Prostate gland (tissue), 2 donors: Measurements from ENCODE around the gene MCHR1.

ENCODE experiments used
- POLR2A ChIP-seq: fragments of 450-650 bp; IDR thresholded peaks from one replicate; pipeline ENCODE4 v1.6.1; 2016; ENCODE audit warnings: antibody characterized with exemption, mild to moderate bottlenecking
- POLR2AphosphoS5 ChIP-seq: sonication (generic); formaldehyde crosslinking; IDR thresholded peaks from one replicate; pipeline ENCODE4 v1.6.1; 2017; ENCODE audit warnings: antibody characterized with exemption
- TF ChIP-seq, protein P1 (sequence below), 4 experiments: fragments of 200-600 bp in 2 of 4; fragments of 450-650 bp in 2 of 4; sonication (generic) in 2 of 4; IDR thresholded peaks; 1 replicate in 3 of 4; 2 replicates in 1 of 4; pipeline ENCODE4 v1.5.1; 2016 to 2019; ENCODE audit warnings: antibody characterized with exemption in 4 of 4, mild to moderate bottlenecking in 2 of 4, moderate library complexity in 2 of 4

DNA sequence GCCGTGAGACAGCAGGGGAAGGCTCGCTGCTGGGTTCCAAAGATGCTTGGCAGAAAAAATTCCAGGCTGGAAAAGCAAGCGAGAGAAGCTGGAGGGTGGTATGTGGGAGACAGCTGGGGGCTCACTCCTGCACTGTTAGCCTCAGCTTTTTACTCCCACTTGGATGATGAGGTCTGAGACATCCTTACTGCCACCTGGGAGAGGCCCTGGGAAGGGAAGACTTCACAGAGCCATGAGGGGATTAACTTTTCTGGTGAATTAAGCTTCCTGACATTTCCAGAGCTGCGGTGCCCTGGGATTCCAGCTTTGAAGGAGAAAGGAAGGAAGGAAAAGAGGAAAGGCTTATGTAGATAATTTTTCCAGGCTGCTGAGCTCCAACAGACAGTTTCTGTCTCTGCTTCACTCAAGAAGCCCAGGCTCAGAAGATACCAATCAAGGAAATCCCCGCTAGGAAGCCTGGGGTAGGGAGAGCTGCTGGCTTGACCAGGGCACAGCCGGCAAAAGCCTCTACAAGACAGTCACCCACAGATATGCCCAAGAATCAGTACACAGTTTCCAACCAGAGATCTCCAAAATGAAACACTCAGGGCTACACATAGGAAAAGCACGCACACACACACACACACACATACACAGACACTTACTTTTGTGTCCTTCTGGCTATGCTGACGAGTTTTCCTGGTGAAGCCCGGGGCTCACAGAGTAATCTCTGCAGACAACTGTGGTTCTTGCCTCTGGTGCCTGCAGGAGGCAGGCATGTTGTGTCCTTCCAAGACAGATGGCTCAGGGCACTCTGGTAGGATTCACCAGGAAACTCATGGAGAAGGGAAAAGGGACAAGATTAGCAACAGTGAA lies 907 bp downstream of the MCHR1 start:
- TF ChIP-seq, protein P1, sequence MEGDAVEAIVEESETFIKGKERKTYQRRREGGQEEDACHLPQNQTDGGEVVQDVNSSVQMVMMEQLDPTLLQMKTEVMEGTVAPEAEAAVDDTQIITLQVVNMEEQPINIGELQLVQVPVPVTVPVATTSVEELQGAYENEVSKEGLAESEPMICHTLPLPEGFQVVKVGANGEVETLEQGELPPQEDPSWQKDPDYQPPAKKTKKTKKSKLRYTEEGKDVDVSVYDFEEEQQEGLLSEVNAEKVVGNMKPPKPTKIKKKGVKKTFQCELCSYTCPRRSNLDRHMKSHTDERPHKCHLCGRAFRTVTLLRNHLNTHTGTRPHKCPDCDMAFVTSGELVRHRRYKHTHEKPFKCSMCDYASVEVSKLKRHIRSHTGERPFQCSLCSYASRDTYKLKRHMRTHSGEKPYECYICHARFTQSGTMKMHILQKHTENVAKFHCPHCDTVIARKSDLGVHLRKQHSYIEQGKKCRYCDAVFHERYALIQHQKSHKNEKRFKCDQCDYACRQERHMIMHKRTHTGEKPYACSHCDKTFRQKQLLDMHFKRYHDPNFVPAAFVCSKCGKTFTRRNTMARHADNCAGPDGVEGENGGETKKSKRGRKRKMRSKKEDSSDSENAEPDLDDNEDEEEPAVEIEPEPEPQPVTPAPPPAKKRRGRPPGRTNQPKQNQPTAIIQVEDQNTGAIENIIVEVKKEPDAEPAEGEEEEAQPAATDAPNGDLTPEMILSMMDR (IDR thresholded peaks at IDR 0.05): no peak
- TF ChIP-seq POLR2AphosphoS5 (no peak), POLR2A (no peak)
